Measurements from ENCODE around the gene RCN1.
"Not testable (repeated sequence)": the region's sequence is repeated elsewhere in the genome, so short reads cannot be mapped to it uniquely, and the experiment has no call there.

Gene RCN1

DNA sequence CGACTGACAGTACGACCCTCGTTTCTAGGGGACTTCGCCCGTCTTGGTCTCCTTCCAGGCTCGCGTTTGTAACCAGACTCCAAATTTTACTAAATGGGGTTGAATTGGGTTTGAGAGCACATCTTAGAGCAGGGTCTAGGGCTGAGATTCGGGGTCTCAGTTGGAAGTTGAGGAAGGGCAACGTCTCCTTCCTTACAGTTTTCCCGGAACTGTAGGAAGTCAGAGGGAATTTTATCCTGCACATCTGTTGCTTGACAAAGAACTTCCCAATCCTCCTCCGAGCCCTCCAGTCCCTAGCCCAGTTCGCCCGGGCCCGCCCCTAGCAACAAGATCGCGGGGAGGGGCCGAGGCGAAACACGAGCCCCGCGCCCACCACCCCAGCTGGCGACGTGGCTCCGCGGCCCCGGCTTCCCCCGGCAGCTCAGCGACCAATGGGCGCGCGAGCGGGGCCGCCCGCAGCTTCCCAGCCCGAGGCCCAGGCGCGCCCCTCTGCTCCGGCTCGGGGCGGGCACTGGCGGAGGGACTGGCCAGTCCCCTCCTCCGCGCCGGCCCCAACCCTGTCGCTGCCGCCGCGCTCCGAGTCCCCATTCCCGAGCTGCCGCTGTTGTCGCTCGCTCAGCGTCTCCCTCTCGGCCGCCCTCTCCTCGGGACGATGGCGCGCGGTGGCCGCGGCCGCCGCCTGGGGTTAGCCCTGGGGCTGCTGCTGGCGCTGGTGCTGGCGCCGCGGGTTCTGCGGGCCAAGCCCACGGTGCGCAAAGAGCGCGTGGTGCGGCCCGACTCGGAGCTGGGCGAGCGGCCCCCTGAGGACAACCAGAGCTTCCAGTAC lies at the start of gene RCN1:
RCN1 (plus strand) TSS at position 530 of the 826 bp plus-strand sequence; CDS start at position 653, 123 bp downstream.
- DNase-seq, result peak in 47 of 58 donors; percentile 8 to 65 (median 32)

- DNase-seq, result no peak
Measured at GRCh38 chr11:32043737-32044136, 47.1 kb upstream of the RCN1 start.

- no peak for DNase-seq
Measured at GRCh38 chr11:32044158-32044863, 46.6 kb upstream of the RCN1 start.

DNA sequence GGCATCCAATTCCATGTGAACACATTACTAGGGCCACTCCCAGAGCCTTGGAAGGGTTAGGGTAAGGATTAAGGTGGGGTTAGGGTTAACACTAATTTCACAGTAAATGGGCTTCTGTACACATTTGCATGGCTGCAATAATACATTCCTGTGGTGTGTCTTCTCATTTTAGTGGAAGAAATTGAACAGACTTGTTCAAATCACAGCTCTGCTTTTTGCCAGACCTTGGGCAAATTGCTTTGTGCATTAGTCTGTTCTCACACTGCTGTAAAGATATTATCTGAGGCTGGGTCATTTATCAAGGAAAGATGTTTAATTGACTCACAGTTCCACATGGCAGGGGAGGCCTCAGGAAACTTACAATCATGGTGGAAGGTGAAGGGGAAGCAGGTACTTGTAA lies 45.4 kb upstream of the RCN1 start:
- DNase-seq, result no peak

DNA sequence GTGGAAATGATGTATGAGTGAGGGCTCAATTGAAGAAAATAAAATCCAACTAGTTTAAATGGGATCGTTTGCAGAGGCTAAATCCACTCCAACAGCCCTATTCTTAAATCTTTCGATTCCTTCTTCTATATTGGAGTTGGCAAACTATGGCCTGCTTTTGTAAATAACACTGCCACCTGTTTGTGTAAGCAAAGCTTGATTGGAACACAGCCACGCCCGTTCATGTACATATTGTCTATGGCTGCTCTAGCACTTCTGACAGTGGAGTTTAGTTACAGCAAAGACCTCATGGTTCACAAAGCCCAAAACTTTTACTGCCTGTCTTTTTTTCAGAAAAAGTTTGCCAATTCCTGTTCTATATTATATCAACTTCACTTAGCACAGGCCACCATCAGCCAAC lies 40.6 kb upstream of the RCN1 start:
- no peak for DNase-seq

- peak in 46 of 58 donors; percentile 2 to 62 (median 22) for DNase-seq
Measured at GRCh38 chr11:32052215-32052614, 38.7 kb upstream of the RCN1 start.

DNA sequence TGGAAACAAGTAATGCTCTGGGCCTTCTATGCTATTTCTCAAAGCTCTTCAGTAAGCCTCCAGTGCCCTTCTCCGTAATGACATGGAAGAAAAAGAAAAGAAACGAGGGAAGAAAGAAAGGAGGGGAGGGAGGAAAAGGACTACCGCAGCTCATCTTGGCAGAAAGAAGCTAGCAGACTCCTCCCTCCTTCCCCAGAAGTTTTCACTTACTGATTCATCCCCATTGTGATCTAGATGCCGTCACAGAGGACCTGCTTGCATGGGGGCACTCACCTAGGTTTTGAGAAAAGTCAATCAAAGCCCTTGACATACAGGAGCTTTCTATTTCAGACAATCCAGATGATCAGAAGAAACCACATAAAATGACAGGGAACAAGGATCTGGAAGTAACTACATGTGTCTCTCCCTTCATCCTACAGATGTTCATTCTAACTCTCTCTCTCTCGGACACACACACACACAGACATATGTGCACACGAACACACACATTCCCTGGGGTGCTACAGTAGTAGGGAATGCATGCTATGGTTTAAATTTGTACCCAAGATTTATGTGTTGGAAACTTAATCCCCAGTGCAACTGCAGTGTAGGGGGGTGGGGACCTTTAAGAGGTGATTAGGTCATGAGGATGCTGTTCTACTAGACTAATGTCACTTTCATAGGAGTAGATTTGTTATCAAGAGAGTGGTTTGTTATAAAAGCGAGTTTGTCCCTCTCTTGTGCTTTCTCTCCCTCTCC lies 37.6 kb upstream of the RCN1 start:
- no peak for DNase-seq

- no peak for DNase-seq
Measured at GRCh38 chr11:32055861-32056260, 35.0 kb upstream of the RCN1 start.

DNA sequence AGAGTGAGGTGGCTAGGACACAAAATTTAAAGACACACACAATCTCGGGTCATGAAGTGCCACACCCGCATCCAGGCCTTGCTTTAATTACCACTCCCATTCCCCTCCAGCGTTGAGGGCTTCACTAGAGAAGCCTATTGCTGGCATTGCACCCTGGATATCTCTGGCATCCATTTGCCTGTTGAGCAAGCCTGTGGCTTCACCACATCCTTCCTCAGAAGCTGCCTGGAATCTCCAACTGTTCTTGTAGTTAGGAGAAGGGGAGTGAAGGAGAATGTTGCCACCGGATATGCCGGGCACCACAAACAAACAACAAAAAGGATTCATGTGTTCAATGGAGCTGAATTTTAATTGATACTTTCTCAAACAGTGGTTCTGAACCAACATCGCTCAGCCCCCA lies 34.4 kb upstream of the RCN1 start:
- no peak for DNase-seq

GRCh38 chr11:32059686-32060462 lies 31.0 kb upstream of the RCN1 start:
- no peak for DNase-seq

GRCh38 chr11:32062540-32062939 lies 28.3 kb upstream of the RCN1 start:
- DNase-seq, result peak in 3 of 58 donors; percentile 5 to 10 (median 6)

DNA sequence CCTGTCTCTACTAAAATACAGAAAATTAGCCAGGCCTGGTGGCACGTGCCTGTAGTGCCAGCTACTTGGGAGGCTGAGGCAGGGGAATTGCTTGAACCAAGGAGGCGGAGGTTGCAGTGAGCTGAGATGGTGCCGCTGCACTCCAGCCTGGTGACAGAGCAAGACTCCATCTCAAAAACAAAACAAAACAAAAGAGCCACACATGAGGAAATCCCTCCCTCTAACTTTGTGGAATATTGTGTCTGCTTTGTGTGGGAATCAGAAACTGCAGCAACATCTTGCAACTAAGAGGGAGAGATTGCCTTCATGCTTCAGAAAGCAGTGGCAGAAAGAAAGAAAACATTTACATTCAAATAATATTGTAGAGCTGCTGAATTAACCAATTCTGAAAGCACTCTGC lies 27.8 kb upstream of the RCN1 start:
- DNase-seq, result not testable (repeated sequence)

DNA sequence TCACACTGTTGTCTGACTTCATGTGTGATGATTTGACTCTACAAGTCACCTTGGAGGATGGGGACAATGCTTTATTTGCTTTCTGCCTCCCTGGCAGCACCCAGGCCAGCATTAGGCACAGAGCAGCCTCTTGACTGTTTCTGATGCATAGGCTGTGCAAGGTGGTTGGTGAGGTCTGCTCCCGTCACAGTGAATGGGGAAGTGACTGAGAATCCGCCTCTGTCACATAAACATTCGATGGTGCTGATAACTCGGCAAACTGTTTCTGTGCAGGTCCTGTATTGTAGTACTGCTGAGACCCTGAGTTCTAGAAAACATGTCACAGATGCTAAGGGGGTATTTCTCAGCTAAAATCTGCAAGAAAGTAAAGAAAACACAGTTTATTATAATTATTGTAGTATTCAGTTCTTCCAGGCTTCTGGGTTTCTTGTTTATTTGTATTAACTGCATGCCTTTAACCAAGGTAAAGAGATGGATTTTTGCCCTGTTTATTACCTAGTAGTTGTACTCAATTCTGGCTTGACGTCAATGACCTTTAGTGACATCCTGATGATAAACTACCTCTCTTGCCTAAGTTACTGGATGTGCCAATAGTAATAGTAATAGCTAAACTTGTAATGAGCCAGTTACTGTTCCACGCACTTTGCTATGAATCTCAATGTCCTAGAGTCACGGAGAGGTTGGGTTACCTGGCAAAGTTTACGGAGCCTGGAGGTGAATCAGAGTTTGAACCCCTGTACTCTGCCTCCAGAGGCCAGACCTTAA lies 24.8 kb upstream of the RCN1 start:
- no peak for DNase-seq

DNA sequence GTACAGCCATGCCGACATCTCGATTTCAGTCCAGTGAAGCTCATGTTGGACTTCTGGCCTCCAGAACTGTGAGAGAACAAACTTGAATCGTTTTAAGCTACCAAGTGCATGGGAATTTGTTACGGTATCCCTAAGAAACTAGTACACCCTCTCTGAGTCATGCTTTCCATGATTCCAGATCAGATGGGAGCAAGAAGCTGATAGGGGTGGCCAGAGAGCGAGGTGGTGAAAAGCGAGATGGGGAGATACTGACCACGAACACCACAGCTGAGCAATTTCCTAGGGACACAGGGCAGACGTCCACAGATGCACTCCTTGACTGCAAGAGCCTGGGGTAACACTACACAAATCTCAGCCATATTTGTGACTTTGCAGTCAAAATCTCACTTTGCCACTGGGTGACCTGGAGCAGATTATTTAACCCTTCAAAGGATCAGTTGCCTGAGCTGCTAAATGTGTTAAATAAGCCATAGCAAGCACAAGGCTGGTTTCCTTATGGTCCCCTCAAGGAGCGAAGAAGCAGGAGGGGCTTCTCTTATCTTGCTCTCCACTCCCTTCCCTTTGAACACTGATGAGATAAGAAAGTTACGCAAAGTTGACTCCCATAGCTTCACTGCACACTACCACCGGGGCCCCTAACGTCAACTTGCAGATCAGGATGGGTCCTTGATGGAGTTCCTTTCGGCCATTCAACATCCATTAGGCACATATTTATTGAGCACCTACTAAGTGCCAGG lies 22.6 kb upstream of the RCN1 start:
- no peak for DNase-seq

- DNase-seq, result no peak
Measured at GRCh38 chr11:32069361-32070058, 21.4 kb upstream of the RCN1 start.

- DNase-seq, result no peak
Measured at GRCh38 chr11:32070692-32071091, 20.2 kb upstream of the RCN1 start.

GRCh38 chr11:32071811-32072210 lies 19.1 kb upstream of the RCN1 start:
- DNase-seq, result peak in 1 of 58 donors; percentile 14

DNA sequence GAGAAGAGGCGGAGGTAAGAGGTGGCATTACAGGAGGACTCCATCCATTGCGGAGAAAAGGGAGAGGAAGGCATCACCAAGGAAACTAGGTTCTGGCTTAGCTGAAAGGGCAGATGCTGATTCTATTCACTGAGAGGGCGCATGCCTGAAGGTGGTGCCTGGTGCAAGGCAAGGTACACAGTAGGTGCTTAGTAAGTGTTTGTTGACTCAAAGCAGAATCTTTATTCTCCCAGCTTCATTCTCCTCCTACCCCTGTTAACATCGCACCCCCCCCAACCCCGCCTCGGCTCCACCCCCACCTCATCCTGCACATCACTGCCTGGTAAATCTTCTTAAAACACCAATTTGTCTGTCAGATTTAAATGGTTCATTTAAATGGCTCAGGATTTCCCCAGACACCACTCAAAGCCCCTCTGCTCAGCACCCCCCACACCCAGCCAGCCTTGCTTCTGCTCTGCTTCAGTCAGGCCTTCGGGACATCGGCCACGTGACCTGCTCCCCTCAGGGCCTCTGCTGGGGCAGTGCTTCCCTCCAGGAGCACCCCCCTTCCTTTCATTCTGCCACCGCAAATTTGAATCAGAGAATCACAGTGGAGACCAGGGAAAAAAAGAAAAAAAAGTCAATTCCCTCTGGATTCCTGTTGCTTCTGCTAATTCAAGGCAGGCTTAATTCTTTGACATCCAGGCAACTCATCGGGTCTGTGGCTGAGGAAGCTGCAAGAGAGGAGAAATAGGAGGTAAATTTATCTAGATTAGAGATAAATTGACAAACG lies 17.8 kb upstream of the RCN1 start:
- peak in 1 of 58 donors; percentile 30 for DNase-seq
